AG08396 (cell line): Measurements from ENCODE around the gene VSTM1.

Experiments used
- DNase-seq: peaks from one replicate; pipeline ENCODE4 v3.0.0; 2012; ENCODE audit warnings: low spot score, mixed read lengths

Gene VSTM1

GRCh38 chr19:54011507-54012211 is 52.0 kb downstream of the VSTM1 start:
- DNase-seq: no peak

- DNase-seq: no peak
These were observed 53.2 kb downstream of the VSTM1 start for GRCh38 chr19:54010474-54010873.

DNA sequence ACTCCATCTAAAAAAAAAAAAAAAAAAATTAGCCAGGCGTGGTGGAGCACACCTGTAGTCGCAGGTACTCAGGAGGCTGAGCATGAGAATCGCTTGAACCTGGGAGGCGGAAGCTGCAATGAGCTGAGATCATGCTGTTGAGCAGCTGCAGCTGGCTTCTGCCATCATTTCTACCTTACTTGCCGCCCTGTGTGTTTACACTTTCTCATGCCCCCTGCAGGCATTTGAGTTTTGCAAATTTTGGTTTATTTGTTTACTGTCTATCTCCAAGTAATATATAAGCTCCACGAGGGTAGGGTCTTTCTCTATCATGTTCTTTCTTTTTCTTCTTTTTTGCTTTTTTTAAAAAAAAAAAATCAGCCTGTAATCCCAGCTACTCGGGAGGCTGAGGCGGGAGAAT is 54.3 kb downstream of the VSTM1 start:
- no peak for DNase-seq

GRCh38 chr19:54002495-54003315 is 61.0 kb downstream of the VSTM1 start:
- no peak for DNase-seq

- no peak for DNase-seq
These were observed 62.2 kb downstream of the VSTM1 start for GRCh38 chr19:54001496-54001895.

GRCh38 chr19:53999694-54000093 is 64.0 kb downstream of the VSTM1 start:
- DNase-seq: no peak

- DNase-seq: no peak
These were observed 65.5 kb downstream of the VSTM1 start for GRCh38 chr19:53998223-53998622.

GRCh38 chr19:53994811-53995210 is 68.9 kb downstream of the VSTM1 start:
- DNase-seq: no peak

GRCh38 chr19:53993448-53993847 is 70.2 kb downstream of the VSTM1 start:
- no peak for DNase-seq

DNA sequence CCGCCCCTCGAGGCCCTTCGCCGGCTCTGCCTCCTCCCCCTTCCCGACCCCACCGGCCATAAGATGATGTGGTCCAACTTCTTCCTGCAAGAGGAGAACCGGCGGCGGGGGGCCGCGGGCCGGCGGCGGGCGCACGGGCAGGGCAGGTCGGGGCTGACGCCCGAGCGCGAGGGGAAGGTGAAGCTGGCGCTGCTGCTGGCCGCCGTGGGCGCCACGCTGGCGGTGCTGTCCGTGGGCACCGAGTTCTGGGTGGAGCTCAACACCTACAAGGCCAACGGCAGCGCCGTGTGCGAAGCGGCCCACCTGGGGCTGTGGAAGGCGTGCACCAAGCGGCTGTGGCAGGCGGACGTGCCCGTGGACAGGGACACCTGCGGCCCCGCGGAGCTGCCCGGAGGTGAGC is 70.9 kb downstream of the VSTM1 start:
- DNase-seq: no peak

DNA sequence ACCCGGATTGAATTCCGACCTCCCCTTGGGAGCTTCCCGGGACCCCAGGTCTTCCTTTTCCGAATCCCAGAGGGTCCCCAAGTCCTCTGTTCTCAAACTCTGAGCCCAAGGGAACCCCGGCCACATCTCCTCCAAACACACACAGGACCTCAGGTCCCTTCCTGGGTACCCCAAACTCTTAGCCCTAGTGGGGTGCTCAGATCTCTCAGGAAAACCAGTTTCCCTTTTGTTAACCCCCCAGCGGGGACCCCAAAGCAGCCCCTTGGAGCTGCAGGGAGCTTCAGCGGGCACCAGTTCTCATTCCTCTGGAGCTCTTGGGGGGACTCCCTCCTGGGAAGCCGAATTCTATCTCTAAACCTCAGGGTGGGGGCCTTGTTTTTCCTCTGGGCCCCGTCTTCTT is 71.5 kb downstream of the VSTM1 start:
- DNase-seq: no peak

DNA sequence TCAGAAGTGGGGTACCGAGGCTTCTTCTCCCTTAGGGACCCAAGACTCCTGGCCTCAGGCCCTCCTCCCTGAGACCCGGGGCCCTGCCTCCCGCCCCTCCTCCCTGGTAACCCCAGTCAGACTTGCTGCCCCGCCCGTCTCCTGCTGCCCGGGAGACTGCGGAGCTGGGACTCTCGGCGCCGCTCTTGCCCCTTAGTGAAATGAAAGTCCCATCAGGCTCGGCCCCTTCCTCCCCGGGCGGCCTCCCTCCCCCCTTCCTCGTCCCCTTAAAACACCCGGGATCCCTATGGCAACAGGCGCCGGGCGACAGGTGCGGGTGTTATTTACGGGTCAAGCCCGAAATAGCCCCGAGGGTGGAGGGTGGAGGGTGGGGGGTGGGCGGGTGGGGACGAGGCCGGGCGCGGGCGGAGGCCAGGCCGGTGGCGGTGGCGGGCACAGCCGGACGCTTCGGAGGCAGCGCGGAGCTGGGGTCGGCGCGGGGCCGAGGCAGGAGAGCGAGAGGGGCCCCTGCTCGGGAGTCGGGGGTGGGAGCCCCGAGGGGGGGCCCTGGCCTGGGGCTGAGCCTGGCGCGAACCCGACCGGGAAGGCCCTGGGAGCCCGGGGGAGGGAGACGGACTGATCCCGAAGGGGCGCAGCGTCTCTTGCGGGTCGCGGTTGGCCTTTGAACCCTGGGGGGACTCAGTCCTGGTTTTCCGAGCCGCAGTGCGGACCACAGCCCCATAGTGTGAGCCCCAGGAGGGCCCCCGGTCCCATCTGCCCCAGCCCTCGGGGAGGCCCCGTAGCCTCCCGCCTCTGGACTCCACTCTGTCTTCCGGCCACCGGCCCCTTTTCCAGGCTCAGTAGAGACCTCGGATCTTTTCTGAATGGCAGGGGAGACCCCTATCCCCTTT is 72.2 kb downstream of the VSTM1 start, which contains the start of gene CACNG6:
Gene CACNG6 (plus strand): TSS at position 414 of the 890 bp plus-strand sequence. CDS start 1,241 bp downstream, outside the sequence.
- peak; percentile 64 for DNase-seq
